ENCODE data around the gene OVOL1. TPM values are rescaled to one million over a fixed set of nuclear protein-coding genes. Genes with fewer than 3 reads are reported as not detected.

The OVOL1 gene
- total and polyA plus RNA-seq, 2 of the 8 experiments (the other 6 are each of a cell fraction or from before 2014, with no cell fraction given) = 2.6 to 3.4 TPM

- Histone ChIP-seq H3K23me2 (ENCODE audit: low read depth, low read length) (no peaks in the 10 kb centered on the region), H3K14ac (ENCODE audit: insufficient read length) (no peak overlapping the region), H4K91ac (replicated peaks; ENCODE audit: insufficient read length, low read length) (no peak overlapping the region), H2BK15ac (ENCODE audit: low read length) (no peak overlapping the region), H3K4me1 (replicated peaks in 1 of 4; ENCODE audit: control insufficient read depth in 3 of 4, insufficient read depth in 4 of 4, low read length in 3 of 4) (no peaks in the 10 kb centered on the region), H2BK12ac (ENCODE audit: low read depth, low read length) (no peak overlapping the region), H3K56ac (replicated peaks; ENCODE audit: insufficient read length, low read depth, low read length) (no peak overlapping the region), H2AK5ac (ENCODE audit: low read depth, low read length) (no peak overlapping the region), H2BK120ac (replicated peaks; ENCODE audit: low read depth, low read length) (no peak overlapping the region), H3K4me3 (ENCODE audit: extremely low read depth in 1 of 4, insufficient read depth in 2 of 4, low read depth in 3 of 4, low read length in 4 of 4) (no peak overlapping the region), H4K5ac (ENCODE audit: insufficient read length, low read depth, low read length) (no peak overlapping the region), H2BK20ac (ENCODE audit: low read length) (no peak overlapping the region), H3K4ac (replicated peaks; ENCODE audit: insufficient read length, low read depth, low read length) (no peak overlapping the region), H3K27ac (ENCODE audit: low read depth, low read length) (no peak overlapping the region), H3K23ac (ENCODE audit: insufficient read length) (no peak overlapping the region), H3K18ac (ENCODE audit: extremely low read depth, low read length) (no peak overlapping the region), H2BK5ac (ENCODE audit: low read depth, low read length) (no peak overlapping the region; the same call in 1 of the 2 replicates), H3K9me3 (ENCODE audit: insufficient read depth in 2 of 2, low read depth in 1 of 2, low read length in 1 of 2) (peaks cover 16 to 29% of the 10 kb centered on the region in 2 experiments), H4K8ac (ENCODE audit: extremely low read depth, insufficient read depth, low read length) (no peak overlapping the region), H3K36me3 (ENCODE audit: control insufficient read depth in 2 of 4, insufficient read depth in 4 of 4, low read length in 3 of 4) (no peaks in the 10 kb centered on the region; a peak in 1 of 8 replicates), H3K9ac (replicated peaks in 1 of 4; ENCODE audit: extremely low read depth in 1 of 4, low read depth in 3 of 4, low read length in 3 of 4) (no peak overlapping the region), H3K27me3 (replicated peaks in 1 of 4; ENCODE audit: control insufficient read depth in 3 of 4, extremely low read depth in 1 of 4, insufficient read depth in 3 of 4, low read length in 3 of 4) (peaks cover 0 to 2% (median 0%) of the 10 kb centered on the region in 4 experiments; a peak in 1 of 7 replicates), H2AFZ (ENCODE audit: low read length) (no peak overlapping the region), H3K79me2 (ENCODE audit: control insufficient read depth in 1 of 2, insufficient read depth in 2 of 2, low read length in 2 of 2) (no peaks in the 10 kb centered on the region), H3K79me1 (ENCODE audit: low read depth, low read length) (no peaks in the 10 kb centered on the region), H3K4me2 (ENCODE audit: insufficient read depth in 1 of 2, low read depth in 2 of 2, low read length in 2 of 2) (no peak overlapping the region), H4K20me1 (replicated peaks in 1 of 2; ENCODE audit: control insufficient read depth in 1 of 2, insufficient read depth in 2 of 2, low read length in 2 of 2) (no peaks in the 10 kb centered on the region)
- CTCF ChIA-PET (ENCODE audit: partially characterized antibody) = interaction anchor here (0.5 to 1.6 kb wide), 3 partner anchors 14 to 78 kb away, joined by 3 to 4 read pairs (median 4); no protein-coding TSS in a partner anchor
- WGBS, 2 experiments (ENCODE audit: extremely low coverage in 1 of 2, insufficient coverage in 1 of 2, insufficient read length in 1 of 2, insufficient replicate concordance in 2 of 2, low coverage in 1 of 2, low lambda C conversion rate in 2 of 2, missing lambda C conversion rate in 1 of 2) = 71% methylated on average over 8 of the region's 8 CpGs; no CpG with 5 or more reads in 1 of the 2 experiments
- POLR2A ChIA-PET (ENCODE audit: partially characterized antibody) = interaction anchor here (1.7 kb wide), 1 partner anchor 23 kb away, joined by 6 read pairs; no protein-coding TSS in a partner anchor
- FAIRE-seq (no peak), DNase-seq (ENCODE audit: low read depth in 1 of 2, low spot score in 2 of 2) (no peak)
- TF ChIP-seq NANOG (IDR thresholded peaks at IDR 0.05; ENCODE audit: insufficient read depth, low read depth, low read length, poor library complexity, severe bottlenecking) (no peak), PHF8 (conservative IDR thresholded peaks at IDR 0.05; ENCODE audit: low read depth, low read length) (no peak), FOSL1 (IDR thresholded peaks at IDR 0.05; ENCODE audit: insufficient read depth, low read depth, low read length) (no peak), JUN (IDR thresholded peaks at IDR 0.05; ENCODE audit: low read depth, low read length) (no peak), MAFK (IDR thresholded peaks at IDR 0.05; ENCODE audit: low read depth, low read length) (no peak), SP4 (IDR thresholded peaks at IDR 0.05; ENCODE audit: low read length) (no peak), TAF1 (IDR thresholded peaks at IDR 0.05; ENCODE audit: low read depth, low read length) (no peak), ATF2 (IDR thresholded peaks at IDR 0.05; ENCODE audit: low read length) (no peak), CEBPB (IDR thresholded peaks at IDR 0.05; ENCODE audit: low read depth, low read length) (no peak), POU5F1 (IDR thresholded peaks at IDR 0.05; ENCODE audit: low read depth, low read length) (no peak), SUZ12 (IDR thresholded peaks at IDR 0.05; ENCODE audit: low read length) (no peak), SRF (IDR thresholded peaks at IDR 0.05; ENCODE audit: low read depth, low read length) (no peak), CHD2 (IDR thresholded peaks at IDR 0.05; ENCODE audit: low read length) (no peak)
These were observed 45.7 kb upstream of the OVOL1 start for GRCh38 chr11:65741185-65741584.
